WTC11 (cell line): ENCODE results near the gene HBD. TPM values are rescaled to one million over a fixed set of nuclear protein-coding genes. Genes with fewer than 3 reads are reported as not detected.

Experiments
- ATAC-seq: fragments of 200-7000 bp; cut with Tn5 transposase; 2 replicates; pipeline ENCODE4 v1.10.0; 2021; ENCODE audit warnings: mild to moderate bottlenecking, moderate library complexity
- CTCF ChIA-PET: fragments of 300-600 bp; sonication (Branson Sonifier 250); formaldehyde crosslinking; loops from one replicate; lab custom pipeline; 2021; ENCODE audit warnings: antibody characterized with exemption; lab: Charles Lee
- POLR2A ChIA-PET: fragments of 350-600 bp; sonication (Branson Sonifier 250); formaldehyde crosslinking; loops from one replicate; lab custom pipeline; 2021; ENCODE audit warnings: antibody characterized with exemption; lab: Charles Lee
- DNase-seq: peaks from one replicate; pipeline ENCODE4 v3.0.0; 2021; ENCODE audit warnings: low spot score
- H3K27ac Mint-ChIP-seq: 2 replicates; pipeline ENCODE4 v1.8.0; 2021; ENCODE audit warnings: mixed read lengths
- H3K27me3 Mint-ChIP-seq: 2 replicates; pipeline ENCODE4 v1.8.0; 2021; ENCODE audit warnings: low read depth, mild to moderate bottlenecking, moderate library complexity, mixed read lengths
- H3K36me3 Mint-ChIP-seq: 2 replicates; pipeline ENCODE4 v1.8.0; 2021; ENCODE audit warnings: mixed read lengths
- H3K4me1 Mint-ChIP-seq: 2 replicates; pipeline ENCODE4 v1.8.0; 2022; ENCODE audit warnings: mixed read lengths
- H3K4me3 Mint-ChIP-seq: 2 replicates; pipeline ENCODE4 v1.8.0; 2021; ENCODE audit warnings: mild to moderate bottlenecking, moderate library complexity, mixed read lengths
- H3K9me3 Mint-ChIP-seq: 2 replicates; pipeline ENCODE4 v1.8.0; 2021; ENCODE audit warnings: mixed read lengths
- ELF4 ChIP-seq: sonication (generic); formaldehyde crosslinking; IDR thresholded peaks from 2 replicates; pipeline ENCODE4 v1.8.1; 2022; ENCODE audit warnings: low read depth, mild to moderate bottlenecking, moderate library complexity, missing genetic modification reagents
- FOXP4 ChIP-seq: sonication (generic); formaldehyde crosslinking; IDR thresholded peaks from 2 replicates; pipeline ENCODE4 v1.8.0; 2022; ENCODE audit warnings: mild to moderate bottlenecking, missing genetic modification reagents
- GABPB1 ChIP-seq: sonication (generic); formaldehyde crosslinking; IDR thresholded peaks from 2 replicates; pipeline ENCODE4 v1.8.1; 2023; ENCODE audit warnings: mild to moderate bottlenecking, missing genetic modification reagents
- MYBL2 ChIP-seq: sonication (generic); formaldehyde crosslinking; IDR thresholded peaks from 2 replicates; pipeline ENCODE4 v1.8.1; 2023; ENCODE audit warnings: mild to moderate bottlenecking, moderate library complexity, missing genetic modification reagents
- PRDM15 ChIP-seq: sonication (generic); formaldehyde crosslinking; IDR thresholded peaks from 2 replicates; pipeline ENCODE4 v1.8.0; 2022; ENCODE audit warnings: missing genetic modification reagents
- ZNF219 ChIP-seq: sonication (generic); formaldehyde crosslinking; IDR thresholded peaks from 2 replicates; pipeline ENCODE4 v1.8.0; 2023; ENCODE audit warnings: missing genetic modification reagents, mild to moderate bottlenecking, borderline replicate concordance
- ZNF232 ChIP-seq: sonication (generic); formaldehyde crosslinking; IDR thresholded peaks from 2 replicates; pipeline ENCODE4 v1.8.0; 2022; ENCODE audit warnings: mild to moderate bottlenecking, missing genetic modification reagents
- ZNF423 ChIP-seq: fragments of 250-450 bp; sonication (Bioruptor Pico); IDR thresholded peaks from 2 replicates; pipeline ENCODE4 v2.1.2; 2022; ENCODE audit warnings: mild to moderate bottlenecking, moderate library complexity
- ZNF532 ChIP-seq: fragments of 250-450 bp; sonication (Bioruptor Pico); IDR thresholded peaks from 2 replicates; pipeline ENCODE4 v1.9.0; 2021; ENCODE audit warnings: mild to moderate bottlenecking, borderline replicate concordance
- total RNA-seq: library from RNA; stranded (reverse); gene quantifications from 3 replicates; pipeline ENCODE4 v1.2.3, GENCODE V29; 2021
- TF ChIP-seq, protein P1 (sequence below): sonication (generic); formaldehyde crosslinking; IDR thresholded peaks from 2 replicates; pipeline ENCODE4 v1.8.1; 2022; ENCODE audit warnings: low read depth, missing genetic modification reagents, borderline replicate concordance
- TF ChIP-seq, protein P2 (sequence below): fragments of 250-450 bp; sonication (Bioruptor Pico); IDR thresholded peaks from 2 replicates; pipeline ENCODE4 v2.1.2; 2022; ENCODE audit warnings: mild to moderate bottlenecking, moderate library complexity
- TF ChIP-seq, protein P3 (sequence below): sonication (generic); formaldehyde crosslinking; IDR thresholded peaks from 2 replicates; pipeline ENCODE4 v1.8.1; 2023; ENCODE audit warnings: mild to moderate bottlenecking, missing genetic modification reagents, moderate library complexity
- TF ChIP-seq, protein P4 (sequence below): sonication (generic); formaldehyde crosslinking; IDR thresholded peaks from 2 replicates; pipeline ENCODE4 v1.8.1; 2022; ENCODE audit warnings: mild to moderate bottlenecking, missing genetic modification reagents, moderate library complexity, borderline replicate concordance

HBD gene
- total RNA-seq, 1 experiment from 2014 or later, result not detected

- CTCF ChIA-PET, result no interaction called here
- H3K9me3 Mint-ChIP-seq, result no peaks in the 10 kb centered on the region
- H3K27me3 Mint-ChIP-seq, result no peaks in the 10 kb centered on the region
Observed at GRCh38 chr11:5243816-5244180, 9.5 kb upstream of the HBD start.

DNA sequence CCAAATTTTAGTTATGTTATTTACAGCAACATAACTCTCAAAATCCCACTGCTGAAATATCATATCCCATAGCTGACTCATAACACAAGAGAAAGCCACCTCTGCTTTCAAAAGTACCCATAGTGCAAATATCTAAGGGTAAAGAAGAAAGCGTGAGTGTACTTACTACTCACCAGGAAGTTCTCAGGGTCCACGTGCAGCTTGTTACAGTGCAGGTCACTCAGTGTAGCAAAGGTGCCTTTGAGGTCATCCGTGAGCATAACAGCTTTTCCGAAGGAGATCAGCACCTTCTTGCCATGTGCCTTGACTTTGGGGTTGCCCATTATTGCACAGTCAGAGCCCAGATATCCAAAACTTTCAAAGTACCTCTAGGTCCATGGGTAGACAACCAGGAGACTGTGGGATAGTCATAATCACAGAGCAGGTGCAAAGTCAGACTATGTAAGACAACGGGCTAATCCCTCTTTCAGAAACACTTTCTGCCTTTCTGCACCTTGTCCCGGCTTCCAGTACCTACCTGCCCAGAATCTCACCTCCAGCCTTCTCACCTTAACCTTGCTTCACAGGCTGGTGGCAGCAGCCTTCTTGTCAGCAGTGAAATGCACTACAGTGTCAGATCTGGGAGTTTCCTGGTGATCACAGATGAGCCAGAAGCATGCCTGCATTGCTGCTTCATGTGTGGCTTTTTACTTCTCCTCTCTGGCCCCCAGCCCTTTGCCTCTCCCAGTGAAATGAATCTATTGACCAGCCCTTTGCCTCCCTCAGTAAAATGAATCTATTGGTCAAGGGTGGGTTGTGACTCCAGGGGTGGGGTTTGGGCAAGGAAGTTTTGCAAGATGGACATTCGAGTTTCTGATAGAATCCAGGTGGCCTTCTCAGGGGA is 8.9 kb upstream of the HBD start:
- no peak for DNase-seq
- Mint-ChIP-seq H3K27me3 (no peaks in the 10 kb centered on the region; the same call in 1 of the 2 replicates), H3K4me3 (no peak overlapping the region), H3K4me1 (no peaks in the 10 kb centered on the region), H3K36me3 (no peaks in the 10 kb centered on the region), H3K9me3 (no peaks in the 10 kb centered on the region)
- ATAC-seq, result no peak
- POLR2A ChIA-PET, result no interaction called here
- TF ChIP-seq ZNF232 (CRISPR knock-in tag) (no peak), GABPB1 (CRISPR knock-in tag) (no peak), ZNF423 (CRISPR knock-in tag) (no peak), FOXP4 (CRISPR knock-in tag) (no peak), ZNF532 (no peak)
- TF ChIP-seq, protein P1, sequence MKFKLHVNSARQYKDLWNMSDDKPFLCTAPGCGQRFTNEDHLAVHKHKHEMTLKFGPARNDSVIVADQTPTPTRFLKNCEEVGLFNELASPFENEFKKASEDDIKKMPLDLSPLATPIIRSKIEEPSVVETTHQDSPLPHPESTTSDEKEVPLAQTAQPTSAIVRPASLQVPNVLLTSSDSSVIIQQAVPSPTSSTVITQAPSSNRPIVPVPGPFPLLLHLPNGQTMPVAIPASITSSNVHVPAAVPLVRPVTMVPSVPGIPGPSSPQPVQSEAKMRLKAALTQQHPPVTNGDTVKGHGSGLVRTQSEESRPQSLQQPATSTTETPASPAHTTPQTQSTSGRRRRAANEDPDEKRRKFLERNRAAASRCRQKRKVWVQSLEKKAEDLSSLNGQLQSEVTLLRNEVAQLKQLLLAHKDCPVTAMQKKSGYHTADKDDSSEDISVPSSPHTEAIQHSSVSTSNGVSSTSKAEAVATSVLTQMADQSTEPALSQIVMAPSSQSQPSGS (CRISPR knock-in tag), result no peak
- TF ChIP-seq, protein P2, sequence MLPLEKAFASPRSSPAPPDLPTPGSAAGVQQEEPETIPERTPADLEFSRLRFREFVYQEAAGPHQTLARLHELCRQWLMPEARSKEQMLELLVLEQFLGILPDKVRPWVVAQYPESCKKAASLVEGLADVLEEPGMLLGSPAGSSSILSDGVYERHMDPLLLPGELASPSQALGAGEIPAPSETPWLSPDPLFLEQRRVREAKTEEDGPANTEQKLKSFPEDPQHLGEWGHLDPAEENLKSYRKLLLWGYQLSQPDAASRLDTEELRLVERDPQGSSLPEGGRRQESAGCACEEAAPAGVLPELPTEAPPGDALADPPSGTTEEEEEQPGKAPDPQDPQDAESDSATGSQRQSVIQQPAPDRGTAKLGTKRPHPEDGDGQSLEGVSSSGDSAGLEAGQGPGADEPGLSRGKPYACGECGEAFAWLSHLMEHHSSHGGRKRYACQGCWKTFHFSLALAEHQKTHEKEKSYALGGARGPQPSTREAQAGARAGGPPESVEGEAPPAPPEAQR (CRISPR knock-in tag), result no peak
- TF ChIP-seq, protein P3, sequence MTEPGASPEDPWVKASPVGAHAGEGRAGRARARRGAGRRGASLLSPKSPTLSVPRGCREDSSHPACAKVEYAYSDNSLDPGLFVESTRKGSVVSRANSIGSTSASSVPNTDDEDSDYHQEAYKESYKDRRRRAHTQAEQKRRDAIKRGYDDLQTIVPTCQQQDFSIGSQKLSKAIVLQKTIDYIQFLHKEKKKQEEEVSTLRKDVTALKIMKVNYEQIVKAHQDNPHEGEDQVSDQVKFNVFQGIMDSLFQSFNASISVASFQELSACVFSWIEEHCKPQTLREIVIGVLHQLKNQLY (CRISPR knock-in tag), result no peak
- TF ChIP-seq, all 79 proteins: peak for 0
- no peak overlapping the region for H3K27ac Mint-ChIP-seq
- CTCF ChIA-PET, result no interaction called here

More at GRCh38 chr11:5243816-5244180, 9.5 kb upstream of the HBD start:
- Mint-ChIP-seq H3K27ac (no peak overlapping the region), H3K36me3 (no peaks in the 10 kb centered on the region), H3K4me1 (no peaks in the 10 kb centered on the region), H3K4me3 (no peak overlapping the region)
- no peak for ATAC-seq
- POLR2A ChIA-PET, result no interaction called here
- TF ChIP-seq, protein P4, sequence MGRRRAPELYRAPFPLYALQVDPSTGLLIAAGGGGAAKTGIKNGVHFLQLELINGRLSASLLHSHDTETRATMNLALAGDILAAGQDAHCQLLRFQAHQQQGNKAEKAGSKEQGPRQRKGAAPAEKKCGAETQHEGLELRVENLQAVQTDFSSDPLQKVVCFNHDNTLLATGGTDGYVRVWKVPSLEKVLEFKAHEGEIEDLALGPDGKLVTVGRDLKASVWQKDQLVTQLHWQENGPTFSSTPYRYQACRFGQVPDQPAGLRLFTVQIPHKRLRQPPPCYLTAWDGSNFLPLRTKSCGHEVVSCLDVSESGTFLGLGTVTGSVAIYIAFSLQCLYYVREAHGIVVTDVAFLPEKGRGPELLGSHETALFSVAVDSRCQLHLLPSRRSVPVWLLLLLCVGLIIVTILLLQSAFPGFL, result no peak
- TF ChIP-seq PRDM15 (CRISPR knock-in tag), result no peak
- TF ChIP-seq ZNF219 (CRISPR knock-in tag), result no peak
- TF ChIP-seq MYBL2 (CRISPR knock-in tag), result no peak
- no peak for TF ChIP-seq ELF4 (CRISPR knock-in tag)
- no peak for DNase-seq
